WTC11 (cell line): ENCODE results near the gene DOK4.

ENCODE experiments used
- E2F1 ChIP-seq: sonication (generic); formaldehyde crosslinking; IDR thresholded peaks from 2 replicates; pipeline ENCODE4 v1.8.0; 2022; ENCODE audit warnings: mild to moderate bottlenecking, missing genetic modification reagents
- E2F4 ChIP-seq: sonication (generic); formaldehyde crosslinking; IDR thresholded peaks from 2 replicates; pipeline ENCODE4 v1.8.1; 2022; ENCODE audit warnings: low read depth, mild to moderate bottlenecking, moderate library complexity, missing genetic modification reagents, borderline replicate concordance
- EMX1 ChIP-seq: fragments of 250-450 bp; sonication (Bioruptor Pico); IDR thresholded peaks from 2 replicates; pipeline ENCODE4 v1.8.0; 2021; ENCODE audit warnings: mild to moderate bottlenecking
- USF1 ChIP-seq: sonication (generic); formaldehyde crosslinking; IDR thresholded peaks from 2 replicates; pipeline ENCODE4 v1.8.0; 2022; ENCODE audit warnings: mild to moderate bottlenecking, missing genetic modification reagents
- ZMAT4 ChIP-seq: fragments of 250-450 bp; sonication (Bioruptor Pico); IDR thresholded peaks from 2 replicates; pipeline ENCODE4 v1.9.0; 2021; ENCODE audit warnings: mild to moderate bottlenecking
- TF ChIP-seq, protein P1 (sequence below): fragments of 200-600 bp; IDR thresholded peaks from 2 replicates; pipeline ENCODE4 v1.8.0; 2022; ENCODE audit warnings: antibody characterized with exemption
- TF ChIP-seq, protein P2 (sequence below): sonication (generic); formaldehyde crosslinking; IDR thresholded peaks from 2 replicates; pipeline ENCODE4 v1.8.1; 2022; ENCODE audit warnings: mild to moderate bottlenecking, missing genetic modification reagents, moderate library complexity, borderline replicate concordance

- TF ChIP-seq E2F1 (no peak), E2F4 (CRISPR knock-in tag) (no peak), ZMAT4 (no peak), USF1 (CRISPR knock-in tag) (no peak), EMX1 (CRISPR knock-in tag) (no peak)
- TF ChIP-seq, protein P1, sequence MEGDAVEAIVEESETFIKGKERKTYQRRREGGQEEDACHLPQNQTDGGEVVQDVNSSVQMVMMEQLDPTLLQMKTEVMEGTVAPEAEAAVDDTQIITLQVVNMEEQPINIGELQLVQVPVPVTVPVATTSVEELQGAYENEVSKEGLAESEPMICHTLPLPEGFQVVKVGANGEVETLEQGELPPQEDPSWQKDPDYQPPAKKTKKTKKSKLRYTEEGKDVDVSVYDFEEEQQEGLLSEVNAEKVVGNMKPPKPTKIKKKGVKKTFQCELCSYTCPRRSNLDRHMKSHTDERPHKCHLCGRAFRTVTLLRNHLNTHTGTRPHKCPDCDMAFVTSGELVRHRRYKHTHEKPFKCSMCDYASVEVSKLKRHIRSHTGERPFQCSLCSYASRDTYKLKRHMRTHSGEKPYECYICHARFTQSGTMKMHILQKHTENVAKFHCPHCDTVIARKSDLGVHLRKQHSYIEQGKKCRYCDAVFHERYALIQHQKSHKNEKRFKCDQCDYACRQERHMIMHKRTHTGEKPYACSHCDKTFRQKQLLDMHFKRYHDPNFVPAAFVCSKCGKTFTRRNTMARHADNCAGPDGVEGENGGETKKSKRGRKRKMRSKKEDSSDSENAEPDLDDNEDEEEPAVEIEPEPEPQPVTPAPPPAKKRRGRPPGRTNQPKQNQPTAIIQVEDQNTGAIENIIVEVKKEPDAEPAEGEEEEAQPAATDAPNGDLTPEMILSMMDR, result no peak
- TF ChIP-seq, protein P2, sequence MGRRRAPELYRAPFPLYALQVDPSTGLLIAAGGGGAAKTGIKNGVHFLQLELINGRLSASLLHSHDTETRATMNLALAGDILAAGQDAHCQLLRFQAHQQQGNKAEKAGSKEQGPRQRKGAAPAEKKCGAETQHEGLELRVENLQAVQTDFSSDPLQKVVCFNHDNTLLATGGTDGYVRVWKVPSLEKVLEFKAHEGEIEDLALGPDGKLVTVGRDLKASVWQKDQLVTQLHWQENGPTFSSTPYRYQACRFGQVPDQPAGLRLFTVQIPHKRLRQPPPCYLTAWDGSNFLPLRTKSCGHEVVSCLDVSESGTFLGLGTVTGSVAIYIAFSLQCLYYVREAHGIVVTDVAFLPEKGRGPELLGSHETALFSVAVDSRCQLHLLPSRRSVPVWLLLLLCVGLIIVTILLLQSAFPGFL, result no peak
Measured at GRCh38 chr16:57471852-57472664, 14.2 kb downstream of the DOK4 start.
